Loucy (cell line): Measurements from ENCODE around the gene ABCC3.

Source experiments
- CTCF ChIP-seq: fragments of 200-600 bp; sonication (generic); conservative IDR thresholded peaks from 2 replicates; pipeline ENCODE4 v1.5.1; 2014; ENCODE audit warnings: mild to moderate bottlenecking, antibody characterized with exemption, low read length
- EZH2phosphoT487 ChIP-seq: fragments of 200-600 bp; IDR thresholded peaks from 2 replicates; pipeline ENCODE4 v1.6.1; 2018; ENCODE audit warnings: antibody characterized with exemption, mild to moderate bottlenecking, moderate library complexity, borderline replicate concordance

- no peak for TF ChIP-seq CTCF
- TF ChIP-seq EZH2phosphoT487 = no peak
Observed at GRCh38 chr17:50634915-50635731, 442 bp downstream of the ABCC3 start.
